ENCODE data around the gene LCN15. TPM values are rescaled to one million over a fixed set of nuclear protein-coding genes. Genes with fewer than 3 reads are reported as not detected.

The LCN15 gene
- total and polyA plus RNA-seq, 2 of the 13 experiments (the other 11 are each of a cell fraction or from before 2014, with no cell fraction given), result 1.3 to 53.7 TPM

- peak; percentile 94 to 97 for TF ChIP-seq HMGXB4 (CRISPR knock-in tag; IDR thresholded peaks at IDR 0.05; ENCODE audit: borderline replicate concordance in 1 of 2, low read depth in 1 of 2)
- TF ChIP-seq IRF9 (CRISPR knock-in tag; IDR thresholded peaks at IDR 0.05; ENCODE audit: borderline replicate concordance), result 0 out of 2 replicates have a peak, but pooled peaks have one; percentile 27
- no peak for TF ChIP-seq MIXL1 (CRISPR knock-in tag; IDR thresholded peaks at IDR 0.05)
- TF ChIP-seq ZFP91 (CRISPR knock-in tag; IDR thresholded peaks at IDR 0.05; ENCODE audit: borderline replicate concordance), result no peak
- TF ChIP-seq ZNF10 (CRISPR knock-in tag; IDR thresholded peaks at IDR 0.05; ENCODE audit: borderline replicate concordance, low read depth), result no peak
- no peak for TF ChIP-seq KLF6 (CRISPR knock-in tag; IDR thresholded peaks at IDR 0.05)
- peak; percentile 66; the same call in 1 of the 2 replicates for TF ChIP-seq KAT7 (CRISPR knock-in tag; IDR thresholded peaks at IDR 0.05; ENCODE audit: borderline replicate concordance)
- 0 out of 2 replicates have a peak, but pooled peaks have one; percentile 4 for TF ChIP-seq ATF6 (CRISPR knock-in tag; conservative IDR thresholded peaks at IDR 0.05)
- TF ChIP-seq CAMTA2 (CRISPR knock-in tag; IDR thresholded peaks at IDR 0.05; ENCODE audit: borderline replicate concordance), result 0 out of 2 replicates have a peak, but pooled peaks have one; percentile 72
- no peak for TF ChIP-seq FOXK2 (IDR thresholded peaks at IDR 0.05)
- no peak for TF ChIP-seq NKX3-1 (CRISPR knock-in tag; IDR thresholded peaks at IDR 0.05)
- 0 out of 2 replicates have a peak, but pooled peaks have one; percentile 41 for TF ChIP-seq ZNF576 (CRISPR knock-in tag; IDR thresholded peaks at IDR 0.05)
- no peak for TF ChIP-seq MAFK (conservative IDR thresholded peaks at IDR 0.05 in 1 of 2, IDR thresholded peaks at IDR 0.05 in 1 of 2; ENCODE audit: low read length in 2 of 2)
- TF ChIP-seq KDM1A (CRISPR knock-in tag; IDR thresholded peaks at IDR 0.05), result no peak
- peak; percentile 57 for TF ChIP-seq ATF7-NPFF (CRISPR knock-in tag; IDR thresholded peaks at IDR 0.05; ENCODE audit: low read depth)
- no peak for TF ChIP-seq NFE2 (CRISPR knock-in tag; IDR thresholded peaks at IDR 0.05)
- no peak for TF ChIP-seq CHD2 (IDR thresholded peaks at IDR 0.05; ENCODE audit: low read depth, low read length)
- no peak for TF ChIP-seq CREM (IDR thresholded peaks at IDR 0.05)
- no peak for TF ChIP-seq CREM (CRISPR knock-in tag; IDR thresholded peaks at IDR 0.05)
- no peak; the same call in 1 of the 2 replicates for TF ChIP-seq SMAD1 (CRISPR knock-in tag; IDR thresholded peaks at IDR 0.05; ENCODE audit: borderline replicate concordance, low read depth)
- TF ChIP-seq MYPOP (CRISPR knock-in tag; IDR thresholded peaks at IDR 0.05), result peak; percentile 17; the same call in 1 of the 2 replicates
- no peak for TF ChIP-seq ETV6 (CRISPR knock-in tag; conservative IDR thresholded peaks at IDR 0.05)
Measured at GRCh38 chr9:136791516-136792276, 27.4 kb upstream of the LCN15 start (continued).
